Neuronal stem cell (in vitro differentiated cells): ENCODE measurements around the gene F13A1.
A peak's percentile ranks its signal among the peaks of the same experiment; 100 is the strongest.

Source experiments
- DNase-seq: peaks from one replicate; pipeline ENCODE4 v3.0.0-alpha.2; 2013; ENCODE audit warnings: low spot score
- H2AFZ ChIP-seq: one replicate; pipeline ENCODE4 v1.6.1; 2013; ENCODE audit warnings: mild to moderate bottlenecking, low read length, inconsistent platforms
- H2AK5ac ChIP-seq: 2 replicates; pipeline ENCODE4 v1.6.1; 2013; ENCODE audit warnings: low read depth, mild to moderate bottlenecking, inconsistent platforms, low read length, moderate library complexity, mixed read lengths
- H2BK120ac ChIP-seq: 2 replicates; pipeline ENCODE4 v1.6.1; 2013; ENCODE audit warnings: low read depth, mild to moderate bottlenecking, inconsistent platforms, low read length, moderate library complexity, mixed read lengths
- H2BK12ac ChIP-seq: one replicate; pipeline ENCODE4 v1.6.1; 2013; ENCODE audit warnings: low read length, inconsistent platforms
- H2BK15ac ChIP-seq: 2 replicates; pipeline ENCODE4 v1.6.1; 2013; ENCODE audit warnings: mild to moderate bottlenecking, low read length, inconsistent platforms, mixed read lengths
- H2BK5ac ChIP-seq: one replicate; pipeline ENCODE4 v1.6.1; 2013; ENCODE audit warnings: inconsistent platforms, mild to moderate bottlenecking, low read length, moderate library complexity
- H3K14ac ChIP-seq: one replicate; pipeline ENCODE4 v1.6.1; 2013; ENCODE audit warnings: low read length, inconsistent platforms
- H3K18ac ChIP-seq: 2 replicates; pipeline ENCODE4 v1.6.1; 2013; ENCODE audit warnings: low read length, inconsistent platforms
- H3K23ac ChIP-seq: 2 replicates; pipeline ENCODE4 v1.6.1; 2013; ENCODE audit warnings: low read depth, mild to moderate bottlenecking, mixed read lengths, low read length, inconsistent platforms; ENCODE audit not compliant: poor library complexity
- H3K27ac ChIP-seq: replicated peaks from 3 replicates; pipeline ENCODE4 v1.5.1; 2013; ENCODE audit warnings: low read length, inconsistent platforms
- H3K27me3 ChIP-seq, 3 experiments: 2 replicates each; pipeline ENCODE4 v1.6.1; 2013; ENCODE audit warnings: low read length in 3 of 3, mild to moderate bottlenecking in 2 of 3, inconsistent platforms in 1 of 3, low read depth in 1 of 3, mixed read lengths in 1 of 3, moderate library complexity in 1 of 3; ENCODE audit not compliant: control insufficient read depth in 3 of 3, insufficient read depth in 3 of 3
- H3K36me3 ChIP-seq, 2 donors: replicated peaks in 1 of 2; 2 replicates each; pipeline ENCODE4 v1.6.1; 2013; ENCODE audit warnings: low read length in 2 of 2; ENCODE audit not compliant: control insufficient read depth in 2 of 2, insufficient read depth in 2 of 2
- H3K4ac ChIP-seq: 2 replicates; pipeline ENCODE4 v1.6.1; 2013; ENCODE audit warnings: inconsistent platforms, mild to moderate bottlenecking, low read length, moderate library complexity
- H3K4me1 ChIP-seq, 2 donors: 1 replicate in 1 of 2; 2 replicates in 1 of 2; pipeline ENCODE4 v1.6.1; 2013; ENCODE audit warnings: low read length in 2 of 2, low read depth in 1 of 2; ENCODE audit not compliant: control insufficient read depth in 2 of 2, insufficient read depth in 1 of 2
- H3K4me2 ChIP-seq: one replicate; pipeline ENCODE4 v1.6.1; 2013; ENCODE audit warnings: mild to moderate bottlenecking, low read length, inconsistent platforms; ENCODE audit not compliant: insufficient read depth, poor library complexity, severe bottlenecking
- H3K4me3 ChIP-seq, 2 donors: 2 replicates each; pipeline ENCODE4 v1.5.1; 2013; ENCODE audit warnings: low read length in 2 of 2, mild to moderate bottlenecking in 2 of 2, inconsistent platforms in 1 of 2, moderate library complexity in 1 of 2
- H3K79me1 ChIP-seq: one replicate; pipeline ENCODE4 v1.6.1; 2013; ENCODE audit warnings: low read depth, mild to moderate bottlenecking, inconsistent platforms, low read length, moderate library complexity
- H3K9ac ChIP-seq: one replicate; pipeline ENCODE4 v1.6.1; 2013; ENCODE audit warnings: mild to moderate bottlenecking, low read depth, low read length, inconsistent platforms; ENCODE audit not compliant: poor library complexity
- H3K9me3 ChIP-seq, 2 donors: replicated peaks in 1 of 2; 2 replicates each; pipeline versions ENCODE3 to v1.6.1; 2013; ENCODE audit warnings: low read length in 2 of 2, mild to moderate bottlenecking in 2 of 2, inconsistent platforms in 1 of 2, low read depth in 1 of 2, mixed read lengths in 1 of 2, moderate library complexity in 1 of 2; ENCODE audit not compliant: control insufficient read depth in 2 of 2, insufficient read depth in 1 of 2
- H4K8ac ChIP-seq: one replicate; pipeline ENCODE4 v1.6.1; 2013; ENCODE audit warnings: low read depth, mild to moderate bottlenecking, inconsistent platforms, low read length, moderate library complexity
- H4K91ac ChIP-seq: one replicate; pipeline ENCODE4 v1.6.1; 2013; ENCODE audit warnings: low read length, low read depth, mild to moderate bottlenecking, inconsistent platforms; ENCODE audit not compliant: poor library complexity
- WGBS, 2 donors: extraction: QIAGEN DNeasy Blood & Tissue Kit; methylation state at CpG; one replicate each; pipeline ENCODE4 v1.1.7; 2013; ENCODE audit warnings: missing lambda C conversion rate in 2 of 2, mixed read lengths in 1 of 2; ENCODE audit not compliant: insufficient read length in 2 of 2, insufficient replicate concordance in 1 of 2; ENCODE audit errors: extremely low coverage in 2 of 2; 5-methylcytosine and 5-hydroxymethylcytosine counted together

Gene F13A1

GRCh38 chr6:6230286-6230685, 90.2 kb downstream of the F13A1 start:
- peaks cover 0 to 10% of the 10 kb centered on the region in 2 donors for H3K4me1 ChIP-seq
- no peaks in the 10 kb centered on the region for H3K79me1 ChIP-seq
- no peak overlapping the region for H3K27ac ChIP-seq
- H2AFZ ChIP-seq, result no peak overlapping the region
- H2BK120ac ChIP-seq, result no peak overlapping the region
- no peaks in the 10 kb centered on the region for H3K27me3 ChIP-seq
- no peak overlapping the region for H4K91ac ChIP-seq
- no peak overlapping the region for H3K23ac ChIP-seq
- H3K36me3 ChIP-seq, result no peaks in the 10 kb centered on the region
- WGBS, 2 donors, result no CpG with 5 or more reads among the region's 1 CpG
- no peak overlapping the region for H4K8ac ChIP-seq
- H3K9ac ChIP-seq, result no peak overlapping the region
- peak overlapping the region; percentile 62 for H2BK5ac ChIP-seq
- H3K4me2 ChIP-seq, result no peak overlapping the region
- H3K14ac ChIP-seq, result no peak overlapping the region
- no peak overlapping the region for H2AK5ac ChIP-seq
- H3K4me3 ChIP-seq, result no peak overlapping the region
- H3K9me3 ChIP-seq, result no peaks in the 10 kb centered on the region
- no peak overlapping the region for H2BK15ac ChIP-seq
- H3K18ac ChIP-seq, result no peak overlapping the region
- no peak overlapping the region for H3K4ac ChIP-seq
- H2BK12ac ChIP-seq, result peak overlapping the region; percentile 65
- DNase-seq, result no peak

- H3K4me2 ChIP-seq, result no peak overlapping the region
- H2AFZ ChIP-seq, result no peak overlapping the region
- no peak overlapping the region for H3K9ac ChIP-seq
- no peak overlapping the region for H2BK5ac ChIP-seq
- no peak overlapping the region for H4K8ac ChIP-seq
- no peak overlapping the region for H3K18ac ChIP-seq
- H3K36me3 ChIP-seq, result no peaks in the 10 kb centered on the region
- H3K23ac ChIP-seq, result no peak overlapping the region
- H3K79me1 ChIP-seq, result no peaks in the 10 kb centered on the region
- no peak overlapping the region for H4K91ac ChIP-seq
- no peak overlapping the region for H3K14ac ChIP-seq
- no peak overlapping the region for H3K27ac ChIP-seq
- H3K27me3 ChIP-seq, result no peaks in the 10 kb centered on the region
- no peaks in the 10 kb centered on the region for H3K9me3 ChIP-seq
- H2BK120ac ChIP-seq, result no peak overlapping the region
- no peak overlapping the region for H3K4ac ChIP-seq
- H3K4me1 ChIP-seq, result peaks cover 0 to 10% of the 10 kb centered on the region in 2 donors
- no peak overlapping the region for H2BK12ac ChIP-seq
- H2AK5ac ChIP-seq, result no peak overlapping the region
- no peak overlapping the region for H2BK15ac ChIP-seq
- no peak overlapping the region for H3K4me3 ChIP-seq
- no peak for DNase-seq
- WGBS, 2 donors, result no CpG with 5 or more reads among the region's 1 CpG
Measured at GRCh38 chr6:6227896-6228295, 92.6 kb downstream of the F13A1 start.

- Histone ChIP-seq H3K4me2 (no peak overlapping the region), H3K9me3 (no peaks in the 10 kb centered on the region), H3K4me1 (peaks cover 0 to 10% of the 10 kb centered on the region in 2 donors), H3K27ac (no peak overlapping the region), H3K9ac (no peak overlapping the region), H2BK15ac (no peak overlapping the region), H3K23ac (no peak overlapping the region), H2AFZ (no peak overlapping the region), H2BK120ac (no peak overlapping the region), H2BK5ac (no peak overlapping the region), H3K27me3 (no peaks in the 10 kb centered on the region), H4K8ac (no peak overlapping the region), H3K36me3 (no peaks in the 10 kb centered on the region), H4K91ac (no peak overlapping the region), H3K4ac (no peak overlapping the region), H3K79me1 (no peaks in the 10 kb centered on the region), H2AK5ac (no peak overlapping the region), H3K14ac (no peak overlapping the region), H3K4me3 (no peak overlapping the region), H3K18ac (no peak overlapping the region), H2BK12ac (no peak overlapping the region)
- WGBS, 2 donors, result no CpG with 5 or more reads among the region's 2 CpGs
- no peak for DNase-seq
Measured at GRCh38 chr6:6225885-6226529, 94.5 kb downstream of the F13A1 start.

DNA sequence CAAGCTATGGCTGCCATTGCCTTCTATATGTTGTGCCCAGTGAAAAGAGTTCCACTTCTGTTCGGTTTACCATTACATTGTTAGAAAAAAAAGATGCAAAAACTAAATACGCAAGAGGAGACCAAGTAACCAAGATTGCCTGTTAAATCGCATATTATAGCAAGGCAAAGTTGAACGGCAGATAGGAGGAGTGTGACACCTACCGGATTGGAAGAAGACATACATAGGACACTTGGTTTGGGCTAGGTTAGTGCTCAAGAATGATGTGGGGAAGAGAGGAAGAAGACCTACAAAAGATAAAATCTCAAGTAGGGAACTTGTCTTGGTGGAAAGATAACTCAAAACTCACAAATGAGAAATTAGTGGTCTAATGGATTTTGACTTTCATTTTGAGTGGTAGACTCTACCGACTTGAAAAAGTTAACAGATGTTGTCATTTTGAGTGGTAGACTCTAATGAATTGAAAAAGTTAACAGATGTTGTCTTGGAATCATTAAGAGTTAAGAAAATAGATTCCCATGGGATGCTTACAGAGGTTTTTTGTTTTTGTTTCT, 95.5 kb downstream of the F13A1 start:
- no peak overlapping the region for H2BK5ac ChIP-seq
- no peak overlapping the region for H2AK5ac ChIP-seq
- no peak overlapping the region for H3K4me3 ChIP-seq
- no peak overlapping the region for H4K8ac ChIP-seq
- H3K4me1 ChIP-seq, result peaks cover 0 to 3% of the 10 kb centered on the region in 2 donors
- H3K4me2 ChIP-seq, result no peak overlapping the region
- H3K4ac ChIP-seq, result no peak overlapping the region
- no peak overlapping the region for H3K27ac ChIP-seq
- no peaks in the 10 kb centered on the region for H3K79me1 ChIP-seq
- no CpG with 5 or more reads among the region's 6 CpGs for WGBS, 2 donors
- DNase-seq, result no peak
- H2AFZ ChIP-seq, result no peak overlapping the region
- no peak overlapping the region for H3K14ac ChIP-seq
- H2BK120ac ChIP-seq, result no peak overlapping the region
- no peaks in the 10 kb centered on the region for H3K9me3 ChIP-seq
- H3K36me3 ChIP-seq, result no peaks in the 10 kb centered on the region
- no peak overlapping the region for H2BK12ac ChIP-seq
- no peak overlapping the region for H3K18ac ChIP-seq
- no peak overlapping the region for H3K23ac ChIP-seq
- no peaks in the 10 kb centered on the region for H3K27me3 ChIP-seq
- no peak overlapping the region for H2BK15ac ChIP-seq
- H4K91ac ChIP-seq, result no peak overlapping the region
- H3K9ac ChIP-seq, result no peak overlapping the region
